Measurements from ENCODE around the gene PPP2R2C. TPM values are rescaled to one million over a fixed set of nuclear protein-coding genes. Genes with fewer than 3 reads are reported as not detected.

The PPP2R2C gene
- total and polyA plus RNA-seq, 9 of the 15 experiments (the other 6 are each of a cell fraction or from before 2014, with no cell fraction given) = 0.04 to 0.06 TPM; not detected in 7

DNA sequence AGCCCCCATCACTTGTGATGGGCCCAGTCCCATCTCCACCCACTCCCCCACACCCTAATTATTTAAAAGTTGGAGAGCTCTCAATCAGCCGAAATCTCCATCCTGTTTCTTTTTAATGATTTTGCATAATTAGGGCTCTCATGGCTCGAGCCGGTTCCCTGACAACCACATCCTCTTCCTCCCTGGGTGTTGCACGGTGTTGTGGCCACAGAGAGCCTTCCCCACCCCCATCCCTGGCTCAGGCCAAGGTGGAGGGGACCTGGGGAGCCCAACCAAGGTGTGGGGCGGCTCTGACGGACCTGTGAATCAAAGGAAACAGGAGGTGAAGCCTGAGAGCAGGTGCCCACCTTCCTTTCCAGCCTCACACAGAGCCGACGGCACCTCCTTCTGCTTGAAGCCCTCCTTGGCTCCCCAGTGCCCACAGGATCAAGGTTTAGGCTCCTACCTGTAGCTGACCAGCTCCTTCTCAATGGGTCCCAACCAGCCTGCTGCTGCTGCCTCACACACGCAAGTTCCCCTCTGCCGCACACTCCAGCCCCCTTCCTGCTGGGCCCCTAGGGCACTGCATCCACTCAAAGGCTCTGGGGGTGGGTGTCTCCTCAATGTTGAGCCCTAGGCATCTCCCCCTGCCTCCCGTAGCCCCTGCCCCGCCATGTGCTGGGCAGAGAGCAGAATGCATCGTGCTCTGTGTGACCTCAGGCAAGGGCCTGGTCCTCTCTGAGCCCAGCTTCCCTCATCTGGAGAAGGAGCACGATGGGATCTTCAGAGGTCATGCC, 134.1 kb downstream of the PPP2R2C start (continued):
- no peak for TF ChIP-seq FOXJ3 (CRISPR knock-in tag; IDR thresholded peaks at IDR 0.05)
- TF ChIP-seq RAD21 (CRISPR knock-in tag; conservative IDR thresholded peaks at IDR 0.05 in 1 of 2, IDR thresholded peaks at IDR 0.05 in 1 of 2) = no peak

DNA sequence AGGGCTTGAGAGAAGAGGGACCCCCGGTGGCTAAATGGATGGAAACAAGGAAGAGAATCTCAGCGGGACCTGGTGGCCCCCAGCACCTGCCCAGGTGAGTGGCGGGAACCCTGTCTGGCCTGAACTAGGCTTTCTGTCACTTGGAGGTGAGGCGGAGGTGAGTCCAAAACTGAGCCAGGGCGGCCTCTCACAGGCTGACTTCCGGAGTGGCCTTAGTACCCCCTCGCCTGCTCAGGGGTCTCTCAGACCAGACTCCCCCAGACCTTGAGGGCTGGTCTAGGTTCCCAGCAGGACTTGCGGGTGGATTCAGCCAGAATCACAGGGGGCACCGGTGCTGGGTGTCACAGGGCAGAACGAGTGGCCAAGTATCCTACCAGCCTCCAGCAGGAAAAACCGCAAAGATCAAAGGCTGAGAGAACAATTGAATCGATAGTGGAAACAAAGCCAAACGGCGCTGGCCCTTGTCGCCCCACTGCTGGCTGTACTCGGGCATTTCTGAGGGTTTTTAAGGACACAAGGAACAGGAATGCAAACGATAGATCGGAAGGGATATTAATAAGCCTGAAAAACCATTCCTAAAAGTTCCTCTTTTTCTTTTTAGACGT, 135.0 kb downstream of the PPP2R2C start:
- Histone ChIP-seq H3K79me2 (ENCODE audit: control insufficient read depth, insufficient read depth, low read length) (no peaks in the 10 kb centered on the region), H4K20me1 (replicated peaks; ENCODE audit: control insufficient read depth, insufficient read depth, low read length) (no peaks in the 10 kb centered on the region), H3K4me3 (no peak overlapping the region), H3K9me1 (ENCODE audit: control insufficient read depth, insufficient read depth, low read length) (no peaks in the 10 kb centered on the region), H3K9me3 (replicated peaks; ENCODE audit: control insufficient read depth, insufficient read depth, low read depth, low read length) (no peaks in the 10 kb centered on the region), H3K4me2 (ENCODE audit: insufficient read depth, low read length) (no peak overlapping the region), H3K27ac (ENCODE audit: extremely low read depth, low read depth, low read length) (no peak overlapping the region), H2AFZ (ENCODE audit: low read depth, low read length) (no peak overlapping the region), H3K4me1 (replicated peaks in 1 of 2; ENCODE audit: control insufficient read depth in 2 of 2, insufficient read depth in 2 of 2, low read length in 2 of 2) (peaks cover 0 to 3% of the 10 kb centered on the region in 2 experiments; a peak in 1 of 5 replicates), H3K36me3 (ENCODE audit: control insufficient read depth, insufficient read depth, low read length) (no peaks in the 10 kb centered on the region), H3K27me3 (ENCODE audit: control insufficient read depth in 2 of 2, insufficient read depth in 2 of 2, low read length in 2 of 2) (peaks cover 0 to 8% of the 10 kb centered on the region in 2 experiments; a peak in 2 of 5 replicates), H3K9ac (ENCODE audit: insufficient read depth in 1 of 2, low read depth in 2 of 2, low read length in 2 of 2) (no peak overlapping the region)
- intact Hi-C loops (cut with micrococcal nuclease) (no loop called here), in situ Hi-C loops (cut with MboI) (no loop called here)
- ATAC-seq (no peak), DNase-seq (ENCODE audit: extremely low read depth in 1 of 4, low spot score in 3 of 4) (no peak), FAIRE-seq (no peak)
- BruUV-seq (replicated peaks) = no TSS peak
- 1% methylated on average over 17 of the region's 19 CpGs for WGBS (ENCODE audit: insufficient coverage, low coverage, missing lambda C conversion rate)
- ChIA-PET CTCF (ENCODE audit: low intra/inter-chr PET ratio) (no interaction called here), POLR2A (no interaction called here)
- TF ChIP-seq, protein P1, sequence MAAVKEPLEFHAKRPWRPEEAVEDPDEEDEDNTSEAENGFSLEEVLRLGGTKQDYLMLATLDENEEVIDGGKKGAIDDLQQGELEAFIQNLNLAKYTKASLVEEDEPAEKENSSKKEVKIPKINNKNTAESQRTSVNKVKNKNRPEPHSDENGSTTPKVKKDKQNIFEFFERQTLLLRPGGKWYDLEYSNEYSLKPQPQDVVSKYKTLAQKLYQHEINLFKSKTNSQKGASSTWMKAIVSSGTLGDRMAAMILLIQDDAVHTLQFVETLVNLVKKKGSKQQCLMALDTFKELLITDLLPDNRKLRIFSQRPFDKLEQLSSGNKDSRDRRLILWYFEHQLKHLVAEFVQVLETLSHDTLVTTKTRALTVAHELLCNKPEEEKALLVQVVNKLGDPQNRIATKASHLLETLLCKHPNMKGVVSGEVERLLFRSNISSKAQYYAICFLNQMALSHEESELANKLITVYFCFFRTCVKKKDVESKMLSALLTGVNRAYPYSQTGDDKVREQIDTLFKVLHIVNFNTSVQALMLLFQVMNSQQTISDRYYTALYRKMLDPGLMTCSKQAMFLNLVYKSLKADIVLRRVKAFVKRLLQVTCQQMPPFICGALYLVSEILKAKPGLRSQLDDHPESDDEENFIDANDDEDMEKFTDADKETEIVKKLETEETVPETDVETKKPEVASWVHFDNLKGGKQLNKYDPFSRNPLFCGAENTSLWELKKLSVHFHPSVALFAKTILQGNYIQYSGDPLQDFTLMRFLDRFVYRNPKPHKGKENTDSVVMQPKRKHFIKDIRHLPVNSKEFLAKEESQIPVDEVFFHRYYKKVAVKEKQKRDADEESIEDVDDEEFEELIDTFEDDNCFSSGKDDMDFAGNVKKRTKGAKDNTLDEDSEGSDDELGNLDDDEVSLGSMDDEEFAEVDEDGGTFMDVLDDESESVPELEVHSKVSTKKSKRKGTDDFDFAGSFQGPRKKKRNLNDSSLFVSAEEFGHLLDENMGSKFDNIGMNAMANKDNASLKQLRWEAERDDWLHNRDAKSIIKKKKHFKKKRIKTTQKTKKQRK (IDR thresholded peaks at IDR 0.05; ENCODE audit: borderline replicate concordance, low read depth, low read length) = no peak
- TF ChIP-seq, protein P2, sequence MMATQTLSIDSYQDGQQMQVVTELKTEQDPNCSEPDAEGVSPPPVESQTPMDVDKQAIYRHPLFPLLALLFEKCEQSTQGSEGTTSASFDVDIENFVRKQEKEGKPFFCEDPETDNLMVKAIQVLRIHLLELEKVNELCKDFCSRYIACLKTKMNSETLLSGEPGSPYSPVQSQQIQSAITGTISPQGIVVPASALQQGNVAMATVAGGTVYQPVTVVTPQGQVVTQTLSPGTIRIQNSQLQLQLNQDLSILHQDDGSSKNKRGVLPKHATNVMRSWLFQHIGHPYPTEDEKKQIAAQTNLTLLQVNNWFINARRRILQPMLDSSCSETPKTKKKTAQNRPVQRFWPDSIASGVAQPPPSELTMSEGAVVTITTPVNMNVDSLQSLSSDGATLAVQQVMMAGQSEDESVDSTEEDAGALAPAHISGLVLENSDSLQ (IDR thresholded peaks at IDR 0.05) = no peak
- TF ChIP-seq SIRT6 (IDR thresholded peaks at IDR 0.05; ENCODE audit: low read depth, low read length) = no peak
- TF ChIP-seq HNRNPH1 (optimal IDR thresholded peaks at IDR 0.05; ENCODE audit: low read depth, low read length) = no peak
- TF ChIP-seq HEY1 (CRISPR knock-in tag; IDR thresholded peaks at IDR 0.05; ENCODE audit: borderline replicate concordance) = no peak
- TF ChIP-seq EZH2 (IDR thresholded peaks at IDR 0.05; ENCODE audit: borderline replicate concordance, low read depth, low read length) = no peak
- no peak for TF ChIP-seq KLF10 (CRISPR knock-in tag; IDR thresholded peaks at IDR 0.05)
- no peak for TF ChIP-seq MEF2D (tag; conservative IDR thresholded peaks at IDR 0.05; ENCODE audit: low read depth)
- TF ChIP-seq POLR3A (IDR thresholded peaks at IDR 0.05; ENCODE audit: borderline replicate concordance, extremely low read depth, insufficient read depth, insufficient read length) = no peak
- TF ChIP-seq RFX1 (IDR thresholded peaks at IDR 0.05) = no peak
